Activated CD4-positive, alpha-beta T cell treated with anti-CD3 and anti-CD28 coated beads for 4 hours (primary cell): ENCODE measurements around the gene SPDYA.
A peak's percentile ranks its signal among the peaks of the same experiment; 100 is the strongest.

Source experiments
- DNase-seq, 2 donors: peaks; one replicate each; pipeline ENCODE4 v3.0.0-alpha.2; 2020

Gene SPDYA

DNA sequence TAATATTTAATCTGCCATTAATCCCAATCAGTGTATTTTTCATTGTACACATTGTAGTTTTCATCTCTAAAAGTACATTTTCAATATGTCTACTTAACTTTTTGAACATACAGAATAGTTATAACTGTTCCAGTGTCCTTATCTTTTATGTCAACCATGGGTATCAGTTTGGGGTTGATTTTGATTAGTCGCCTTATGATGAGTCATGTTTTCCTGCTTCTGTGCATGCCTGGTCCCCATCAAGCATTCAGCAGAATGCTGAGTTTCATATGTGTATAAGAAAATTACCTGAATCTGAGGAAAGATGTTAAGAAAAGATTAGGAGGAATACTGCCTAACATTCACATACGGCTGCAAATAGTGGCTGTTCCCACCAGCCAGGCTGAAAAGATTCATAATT is 17.7 kb downstream of the SPDYA start:
- no peak for DNase-seq

- DNase-seq, result no peak
Observed at GRCh38 chr2:28833740-28834470, 23.3 kb downstream of the SPDYA start.

DNA sequence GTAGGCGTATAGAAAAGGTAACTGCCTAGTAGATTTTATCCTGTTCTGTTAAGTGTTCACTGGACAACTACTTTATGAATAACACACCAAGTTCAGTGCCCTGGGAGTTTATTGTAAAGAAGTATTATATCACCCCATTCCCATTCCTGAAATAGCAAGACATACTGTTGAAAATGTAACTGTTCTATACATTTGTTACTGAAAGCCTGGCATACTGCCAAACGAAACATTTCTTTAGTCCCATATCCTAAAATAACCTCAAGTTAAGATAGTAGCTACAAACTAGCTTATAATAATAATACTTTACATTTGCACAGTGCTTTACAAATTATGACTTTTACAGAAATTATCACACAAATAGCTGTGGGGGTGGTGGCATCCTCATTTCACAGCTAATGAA is 25.1 kb downstream of the SPDYA start:
- no peak for DNase-seq

- DNase-seq, result no peak
Observed at GRCh38 chr2:28838971-28839370, 28.3 kb downstream of the SPDYA start.

GRCh38 chr2:28842042-28842441 is 31.4 kb downstream of the SPDYA start:
- no peak for DNase-seq

- DNase-seq, result no peak
Observed at GRCh38 chr2:28855193-28855592, 44.6 kb downstream of the SPDYA start.

DNA sequence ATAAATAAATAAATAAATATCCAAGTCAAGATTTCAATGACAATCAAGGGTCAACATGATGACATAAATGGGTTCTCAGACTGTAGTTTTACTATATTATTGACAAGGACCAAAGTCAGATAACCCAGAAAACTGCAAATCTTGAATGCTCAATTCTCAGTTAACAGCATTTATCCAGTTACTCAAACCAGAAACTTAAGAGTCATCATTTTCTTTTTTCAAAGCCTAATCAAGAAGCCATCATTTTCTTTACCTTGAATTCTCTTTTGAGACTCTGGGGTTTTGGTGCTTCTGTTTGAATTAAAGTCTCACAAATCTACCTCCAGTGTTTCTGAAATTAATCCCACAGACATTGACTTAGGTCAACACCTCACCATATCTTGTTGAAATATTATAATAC is 45.3 kb downstream of the SPDYA start:
- DNase-seq, result no peak

- no peak for DNase-seq
Observed at GRCh38 chr2:28868611-28869010, 58.0 kb downstream of the SPDYA start.

- DNase-seq, result peak; percentile 7 to 21
Observed at GRCh38 chr2:28869494-28870145, 59.0 kb downstream of the SPDYA start.

DNA sequence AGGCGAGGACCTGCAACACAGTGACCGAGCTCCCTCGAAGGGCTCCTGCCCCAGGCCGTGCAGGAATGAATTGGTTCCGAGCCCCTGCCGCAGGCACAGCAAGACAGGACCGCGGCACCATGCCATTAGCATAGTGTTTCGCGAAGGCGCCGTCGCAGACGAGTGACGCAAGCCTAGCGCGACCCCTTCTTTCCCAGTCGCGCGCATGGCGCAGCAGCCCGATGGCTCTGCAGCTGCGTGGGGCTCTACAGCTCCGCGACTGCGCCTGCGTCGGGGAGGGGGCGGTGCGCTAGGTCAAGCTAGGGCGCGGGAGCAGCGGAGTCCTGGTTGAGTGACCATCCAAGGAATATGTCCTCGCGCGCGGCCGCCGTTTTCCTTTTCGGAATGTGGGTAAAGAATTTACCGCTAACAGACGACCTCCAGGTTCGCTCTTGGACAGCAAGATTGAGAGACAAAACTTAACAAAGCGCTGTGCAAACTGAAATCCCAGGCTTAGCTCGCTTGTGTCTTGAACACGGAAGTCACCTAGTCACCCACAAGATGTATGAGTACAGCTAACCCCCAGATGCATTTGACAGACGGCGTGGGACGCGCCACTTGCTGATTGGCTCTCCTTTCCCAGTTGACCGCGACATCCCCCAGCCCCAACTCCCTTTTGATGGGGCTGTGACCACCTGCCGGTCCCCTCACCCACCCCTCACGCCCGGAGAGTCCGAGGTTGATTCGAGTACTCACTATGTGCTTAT is 59.7 kb downstream of the SPDYA start, which contains the start of gene TRMT61B:
Gene TRMT61B (minus strand): TSS at position 164 of the 746 bp plus-strand sequence. CDS start 32 bp downstream, at position 132.
- peak; percentile 94 to 97 for DNase-seq

DNA sequence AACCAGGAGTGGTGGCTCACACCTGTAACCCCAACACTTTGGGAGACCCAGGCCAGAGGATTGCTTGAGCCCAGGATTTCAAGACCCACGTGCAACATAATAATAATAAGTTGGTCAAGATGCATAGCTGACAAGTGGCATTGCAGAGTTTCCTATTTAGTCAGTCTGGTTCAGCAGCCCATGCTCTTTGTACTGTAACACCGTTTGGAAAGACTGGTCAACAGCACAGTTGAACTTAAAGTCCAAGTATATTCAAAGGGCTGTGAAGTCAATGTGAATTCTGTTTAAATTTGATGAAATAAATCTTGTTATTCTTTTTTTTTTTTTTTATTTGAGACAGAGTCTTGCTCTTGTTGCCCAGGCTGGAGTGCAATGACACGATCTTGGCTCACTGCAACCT is 61.0 kb downstream of the SPDYA start:
- no peak for DNase-seq

DNA sequence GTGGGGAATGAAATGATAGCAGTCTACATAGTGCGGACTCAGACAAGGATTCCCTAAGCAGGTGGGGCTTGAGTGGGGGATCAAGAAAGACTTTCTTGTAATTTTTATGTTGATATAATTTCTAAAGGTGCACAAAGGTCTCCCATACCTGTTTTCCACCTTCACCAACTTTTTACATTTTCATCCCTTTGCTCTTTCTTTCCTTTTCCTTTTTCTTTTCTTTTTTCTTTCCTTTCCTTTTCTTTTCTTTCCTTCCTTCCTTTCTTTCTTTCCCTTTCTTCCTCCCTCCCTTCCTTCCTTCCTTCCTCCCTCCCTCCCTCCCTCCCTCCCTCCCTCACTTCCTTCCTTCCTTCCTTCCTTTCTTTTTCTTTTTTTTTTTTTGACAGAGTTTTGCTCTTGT is 69.6 kb downstream of the SPDYA start:
- DNase-seq, result no peak

- no peak for DNase-seq
Observed at GRCh38 chr2:28893488-28893887, 82.9 kb downstream of the SPDYA start.

GRCh38 chr2:28894470-28895188 is 84.0 kb downstream of the SPDYA start, which contains the start of gene WDR43:
Gene WDR43, plus strand, starts transcription at chr2:28894667. Its CDS starts 32 bp downstream, at chr2:28894699.
- peak; percentile 97 for DNase-seq

DNA sequence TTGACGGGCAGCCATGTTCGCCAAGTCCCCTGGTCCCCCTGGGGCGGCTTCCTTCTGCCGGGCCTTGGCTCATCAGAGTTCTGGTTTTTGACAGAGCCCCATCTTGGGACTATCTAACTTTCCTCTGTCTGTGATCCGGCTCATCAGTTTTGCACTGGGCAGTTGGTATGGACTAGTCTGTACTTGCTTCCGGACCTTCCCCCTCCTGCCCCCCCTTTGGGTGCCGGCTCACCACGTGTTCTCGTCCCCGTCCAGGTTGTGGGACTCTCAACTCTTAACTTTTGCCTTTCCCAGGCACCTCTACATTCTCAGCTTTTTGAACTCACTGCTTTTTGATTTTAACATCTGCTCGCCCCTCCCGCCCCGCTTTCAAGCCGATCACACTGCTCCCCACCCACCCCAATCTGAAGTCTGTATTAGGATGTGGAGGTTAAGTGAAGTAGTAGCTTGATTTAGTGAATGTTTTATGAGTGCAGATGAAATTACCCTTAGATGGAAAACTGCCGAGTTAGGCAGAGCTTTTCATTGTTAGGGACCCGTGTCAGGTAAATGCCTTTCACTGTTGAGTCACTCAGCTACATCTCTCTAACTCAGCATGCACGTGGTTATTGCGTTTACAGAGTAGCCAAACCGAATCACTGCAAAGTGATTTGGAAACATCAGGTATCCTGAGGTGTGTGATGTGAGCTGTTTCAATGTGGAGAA is 84.7 kb downstream of the SPDYA start:
- DNase-seq, result peak; percentile 47 to 61

- no peak for DNase-seq
Observed at GRCh38 chr2:28896906-28897305, 86.3 kb downstream of the SPDYA start.

DNA sequence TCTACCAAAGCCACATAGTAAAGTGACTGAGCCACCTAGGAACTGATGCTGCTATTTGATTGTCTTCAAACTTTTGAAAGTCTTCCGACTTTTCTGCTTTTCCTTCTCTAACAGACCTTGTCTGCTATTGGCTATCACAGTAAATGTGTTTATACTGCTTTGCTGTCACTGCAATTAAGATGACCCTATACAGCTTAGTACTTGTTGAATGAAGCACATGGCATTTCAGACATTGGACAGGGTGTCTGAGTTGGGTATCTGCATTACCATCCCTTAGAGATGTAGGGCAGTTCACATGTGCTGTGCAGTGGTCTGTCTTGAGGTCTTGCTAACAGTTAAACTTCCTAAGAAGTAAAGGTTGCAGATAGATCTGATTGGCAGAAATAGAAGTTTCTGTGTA is 87.4 kb downstream of the SPDYA start:
- DNase-seq, result no peak
